Aorta (tissue), 5 donors: ENCODE data around the gene POP5. TPM values are rescaled to one million over a fixed set of nuclear protein-coding genes. Genes with fewer than 3 reads are reported as not detected.
"Not testable (repeated sequence)": the region's sequence is repeated elsewhere in the genome, so short reads cannot be mapped to it uniquely, and the experiment has no call there.

Experiments used
- ATAC-seq: fragments of 200-7000 bp; cut with Tn5 transposase; one replicate; pipeline ENCODE4 v1.9.1; 2022; ENCODE audit warnings: moderate library complexity; ENCODE audit not compliant: low FRiP score
- DNase-seq, 2 donors: peaks; one replicate each; pipeline ENCODE4 v3.0.0-alpha.2; 2020
- H3K27ac ChIP-seq, 2 donors: one replicate each; pipeline ENCODE4 v1.5.1; 2013; ENCODE audit warnings: low read length in 2 of 2, mild to moderate bottlenecking in 2 of 2, moderate library complexity in 2 of 2, control low read depth in 1 of 2, inconsistent platforms in 1 of 2, low read depth in 1 of 2
- H3K27me3 ChIP-seq, 2 donors: one replicate each; pipeline ENCODE4 v1.6.1; 2013; ENCODE audit warnings: control low read depth in 1 of 2, low read length in 1 of 2, mild to moderate bottlenecking in 1 of 2, moderate library complexity in 1 of 2; ENCODE audit not compliant: insufficient read depth in 2 of 2, control insufficient read depth in 1 of 2
- H3K36me3 ChIP-seq, 2 donors: one replicate each; pipeline ENCODE4 v1.6.1; 2013; ENCODE audit warnings: control low read depth in 1 of 2, low read length in 1 of 2, mild to moderate bottlenecking in 1 of 2; ENCODE audit not compliant: insufficient read depth in 2 of 2, control insufficient read depth in 1 of 2
- H3K4me1 ChIP-seq, 2 donors: one replicate each; pipeline ENCODE4 v1.6.1; 2013; ENCODE audit warnings: low read length in 2 of 2, control low read depth in 1 of 2, mild to moderate bottlenecking in 1 of 2, moderate library complexity in 1 of 2; ENCODE audit not compliant: insufficient read depth in 2 of 2, control insufficient read depth in 1 of 2
- H3K4me3 ChIP-seq, 2 donors: one replicate each; pipeline ENCODE4 v1.5.1; 2013; ENCODE audit warnings: low read length in 2 of 2, control low read depth in 1 of 2, mild to moderate bottlenecking in 1 of 2
- H3K9me3 ChIP-seq: one replicate; pipeline ENCODE4 v1.6.1; 2013; ENCODE audit warnings: mild to moderate bottlenecking, low read length; ENCODE audit not compliant: control insufficient read depth
- WGBS, 2 donors: extraction: QIAGEN DNeasy Blood & Tissue Kit; methylation state at CpG; one replicate each; pipeline ENCODE4 v1.1.7; 2013; 5-methylcytosine and 5-hydroxymethylcytosine counted together
- intact Hi-C, 2 donors: fragments of 100-400 bp; cut with DNase I; formaldehyde crosslinking; loops; one replicate each; pipeline versions ENCODE4 v1.14.2 to v1.15.0; 2022
- long read RNA-seq, 2 donors: library from polyadenylated mRNA; unstranded; transcript quantifications; one replicate each; pipeline ENCODE4 v2.0.0, GENCODE V29; 2020 to 2021
- polyA plus RNA-seq, 2 donors: library from polyadenylated mRNA; stranded (reverse); fragments of 200-250 nt; gene quantifications; one replicate each; pipeline ENCODE4 v1.2.3, GENCODE V29; 2013
- total RNA-seq, 2 donors: library from RNA; stranded (reverse); fragmentation: NEBNext Ultra II Directional; extraction: Animal tissue kit (Norgen Biotek cat#: 25700); gene quantifications; one replicate each; pipeline ENCODE4 v1.2.1, GENCODE V29; 2021
- donor health status: healthy with polysubstance abuse.
- donor health status: Bipolar disorder and iron deficiency.
- donor health status: DM: no; HTN: no; CAD: no.
- donor health status: DM: no; HTN: no; CAD: no.
- donor health status: DM: yes; HTN: yes; CAD: no.

The POP5 gene, protein sequence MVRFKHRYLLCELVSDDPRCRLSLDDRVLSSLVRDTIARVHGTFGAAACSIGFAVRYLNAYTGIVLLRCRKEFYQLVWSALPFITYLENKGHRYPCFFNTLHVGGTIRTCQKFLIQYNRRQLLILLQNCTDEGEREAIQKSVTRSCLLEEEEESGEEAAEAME
- total RNA-seq (10 to 100 TPM; 18.2 to 26.0 TPM), polyA plus RNA-seq (10 to 100 TPM; 33.8 to 69.7 TPM)
- long read RNA-seq, donor 1, partial matches to known transcripts, result 0 of 19 reads
- long read RNA-seq, donor 1, other reads (novel, unspliced or antisense), result 9 of 19 reads
- long read RNA-seq, donor 2, transcript POP5-202 (5 exons, 801 nt), result major isoform, 7 of 11 reads
- long read RNA-seq, donor 2, partial matches to known transcripts, result 0 of 11 reads
- long read RNA-seq, donor 2, other reads (novel, unspliced or antisense), result 0 of 11 reads

DNA sequence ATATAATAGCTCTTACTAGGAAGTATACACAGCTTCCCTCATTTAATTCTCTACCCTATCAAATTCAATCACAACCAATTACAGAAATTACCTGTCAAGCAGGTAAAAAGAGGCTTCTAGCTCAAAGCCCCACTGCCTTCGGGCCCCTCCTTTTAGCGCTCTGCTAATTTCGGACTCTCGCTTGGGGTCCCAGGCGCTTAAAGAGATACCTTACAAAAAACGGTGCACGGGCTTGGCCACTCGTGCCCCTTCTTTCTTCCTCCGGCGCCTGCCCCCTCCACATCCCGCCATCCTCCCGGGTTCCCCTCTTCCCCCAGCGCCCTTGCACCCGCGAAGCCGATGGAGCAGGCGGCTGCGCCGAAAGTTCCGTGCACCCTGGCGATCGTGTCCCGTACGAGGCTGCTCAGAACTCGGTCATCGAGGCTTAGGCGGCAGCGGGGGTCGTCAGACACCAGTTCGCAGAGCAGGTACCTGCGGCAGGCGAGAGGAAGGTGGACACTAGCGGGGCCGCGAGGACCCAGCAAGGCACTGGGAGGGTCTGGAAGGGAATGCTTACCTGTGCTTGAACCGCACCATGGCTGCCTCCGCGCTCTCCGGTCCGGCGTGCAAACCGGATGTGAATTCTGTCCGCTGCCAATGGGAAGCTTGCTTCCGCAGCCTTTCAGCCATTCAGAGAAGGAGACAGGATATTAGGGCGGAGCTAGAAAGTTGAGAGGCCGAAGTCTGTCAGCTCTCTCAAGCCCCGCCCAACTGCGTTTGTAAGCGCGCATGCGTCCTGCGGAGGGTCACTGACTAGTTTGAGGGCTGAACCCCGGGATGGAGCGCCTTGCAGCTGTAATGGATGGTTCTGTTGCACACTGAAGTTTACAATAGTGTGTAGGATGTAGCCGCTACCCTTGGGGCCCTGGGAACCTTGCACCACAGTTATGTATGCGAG lies at the start of gene POP5:
TSS of gene POP5 (minus strand) at position 616 of the 937 bp plus-strand sequence. CDS start at position 576, 40 bp downstream.
- no peaks in the 10 kb centered on the region for H3K9me3 ChIP-seq
- DNase-seq (peak; percentile 97 to 98), ATAC-seq (peak; percentile 93)
- peak within 1 kb of the TSS in 1 of 2 donors; percentile 30 for H3K27ac ChIP-seq
- no peaks in the 10 kb centered on the region for H3K27me3 ChIP-seq
- WGBS, 2 donors, result 0% methylated on average over 56 of the region's 56 CpGs
- peaks cover 0 to 8% of the 10 kb centered on the region in 2 donors for H3K36me3 ChIP-seq
- H3K4me1 ChIP-seq, result no peaks in the 10 kb centered on the region
- intact Hi-C loops, result loop anchor here (5.0 kb wide), 3 partner anchors 66 to 516 kb away; partner anchors contain the start of gene UNC119B (in 1 of the 2)
- peak within 1 kb of the TSS; percentile 52 to 72 for H3K4me3 ChIP-seq

DNA sequence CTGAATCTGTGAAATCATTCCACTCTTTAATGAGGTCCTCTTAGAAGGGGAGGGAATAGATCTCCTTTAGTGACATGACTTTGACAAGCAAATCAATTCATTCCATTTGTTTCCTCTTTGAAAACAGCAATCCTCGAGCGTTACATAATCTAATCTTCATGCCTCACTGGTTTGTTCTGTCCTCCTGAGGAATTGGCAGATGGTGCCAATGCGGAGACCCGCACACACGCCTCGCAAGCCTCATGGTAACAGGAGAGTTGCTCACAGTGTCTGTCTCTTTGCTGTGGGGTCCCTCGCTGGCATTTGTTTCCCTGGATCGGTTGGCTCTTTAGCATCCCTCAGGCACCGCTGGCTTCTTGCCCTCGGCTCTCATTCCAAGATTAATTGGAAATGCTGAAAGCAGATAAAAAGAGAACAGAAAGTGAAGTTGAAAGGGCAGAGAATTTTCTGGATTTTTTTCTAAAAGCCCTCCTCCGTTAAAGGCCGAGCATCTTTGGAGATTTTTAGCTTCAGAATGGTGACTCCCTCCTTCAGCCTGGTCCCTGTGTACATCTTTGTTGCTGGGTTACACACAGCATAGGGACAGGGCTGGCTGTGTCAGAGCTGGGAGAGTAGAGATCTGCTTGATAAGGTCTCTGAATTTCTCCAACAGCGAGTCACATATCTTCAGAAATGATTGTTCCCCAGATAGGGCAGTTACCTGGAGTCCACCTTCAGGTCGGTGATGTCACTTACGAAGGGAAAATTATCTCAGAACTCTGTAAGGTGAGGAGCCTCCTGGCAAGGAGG lies 49.1 kb upstream of the POP5 start:
- Histone ChIP-seq H3K27ac (no peak overlapping the region), H3K4me1 (no peaks in the 10 kb centered on the region), H3K36me3 (no peaks in the 10 kb centered on the region), H3K9me3 (no peaks in the 10 kb centered on the region), H3K27me3 (no peaks in the 10 kb centered on the region), H3K4me3 (no peak overlapping the region)
- ATAC-seq, result no peak
- intact Hi-C loops, result no loop called here
- DNase-seq, result no peak
- WGBS, 2 donors, result 66 to 73% methylated on average over 15 of the region's 15 CpGs

DNA sequence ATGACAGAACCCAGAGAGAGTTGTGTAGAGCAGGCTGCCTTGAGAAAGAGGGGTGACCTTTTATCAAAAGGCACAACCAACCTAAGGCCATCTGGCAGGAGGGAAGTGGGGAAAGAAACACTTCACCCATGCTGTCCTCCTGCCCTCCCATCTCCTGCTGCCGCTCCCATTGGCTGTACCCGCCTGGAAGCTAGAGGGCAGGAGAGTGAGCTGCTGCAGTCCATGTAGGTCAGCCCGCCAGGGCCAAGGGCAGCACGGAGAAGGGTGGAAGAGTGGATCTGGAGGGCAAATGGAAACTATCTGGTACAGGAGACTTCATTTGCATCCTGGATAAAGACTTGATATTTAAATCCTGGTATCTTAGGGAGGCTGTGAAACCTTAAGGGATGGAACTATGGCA lies 47.7 kb upstream of the POP5 start:
- DNase-seq (peak in 1 of 2 donors; percentile 63), ATAC-seq (no peak)
- H3K4me3 ChIP-seq, result no peak overlapping the region
- intact Hi-C loops, result no loop called here
- H3K4me1 ChIP-seq, result no peaks in the 10 kb centered on the region
- H3K27ac ChIP-seq, result no peak overlapping the region
- H3K27me3 ChIP-seq, result no peaks in the 10 kb centered on the region
- 46 to 51% methylated on average over 4 of the region's 4 CpGs for WGBS, 2 donors
- no peaks in the 10 kb centered on the region for H3K9me3 ChIP-seq
- H3K36me3 ChIP-seq, result no peaks in the 10 kb centered on the region

DNA sequence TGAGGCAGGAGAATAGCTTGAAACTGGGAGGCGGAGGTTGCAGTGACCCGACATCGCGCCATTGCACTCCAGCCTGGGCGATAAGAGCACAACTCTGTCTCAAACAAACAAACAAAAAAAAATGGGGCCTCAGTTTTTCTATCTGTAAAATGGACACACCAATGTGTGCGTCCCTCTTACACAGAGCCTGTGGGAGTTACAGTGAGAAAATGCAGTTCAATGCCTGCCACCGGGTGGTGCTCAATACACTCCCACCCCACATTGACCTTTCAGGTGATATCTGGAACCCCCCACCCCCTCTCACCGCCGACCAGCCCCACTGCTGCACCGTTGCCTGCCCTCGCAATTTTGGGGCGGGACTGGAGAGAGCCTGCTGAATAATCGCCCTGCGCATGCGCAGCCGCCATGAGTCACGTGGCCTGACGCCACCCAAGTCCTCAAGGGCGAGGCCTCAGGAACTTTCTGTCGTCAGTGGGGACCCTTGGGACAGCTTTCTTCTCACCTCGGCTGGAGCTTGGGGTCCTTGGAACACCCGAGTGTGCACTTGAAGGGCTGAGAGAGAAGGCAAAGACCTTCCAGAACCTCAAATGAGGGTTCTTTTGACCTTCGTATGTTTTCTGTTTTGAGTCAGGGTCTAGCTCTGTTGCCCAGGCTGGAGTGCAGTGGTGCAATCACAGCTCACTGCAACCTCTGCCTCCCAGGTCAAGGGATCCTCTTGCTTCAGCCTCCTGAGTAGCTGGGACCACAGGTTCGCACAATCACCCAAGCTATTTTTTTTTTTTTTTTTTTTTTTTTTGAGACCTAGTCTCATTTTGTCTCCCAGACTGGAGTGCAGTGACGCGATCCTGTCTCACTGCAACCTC lies 44.6 kb upstream of the POP5 start:
- no peaks in the 10 kb centered on the region for H3K27me3 ChIP-seq
- peak in 1 of 2 donors; percentile 78 for DNase-seq
- H3K36me3 ChIP-seq, result no peaks in the 10 kb centered on the region
- no peak overlapping the region for H3K4me3 ChIP-seq
- no peak overlapping the region for H3K27ac ChIP-seq
- intact Hi-C loops, result no loop called here
- H3K9me3 ChIP-seq, result no peaks in the 10 kb centered on the region
- 78 to 85% methylated on average over 26 of the region's 26 CpGs for WGBS, 2 donors
- no peak for ATAC-seq
- H3K4me1 ChIP-seq, result no peaks in the 10 kb centered on the region

DNA sequence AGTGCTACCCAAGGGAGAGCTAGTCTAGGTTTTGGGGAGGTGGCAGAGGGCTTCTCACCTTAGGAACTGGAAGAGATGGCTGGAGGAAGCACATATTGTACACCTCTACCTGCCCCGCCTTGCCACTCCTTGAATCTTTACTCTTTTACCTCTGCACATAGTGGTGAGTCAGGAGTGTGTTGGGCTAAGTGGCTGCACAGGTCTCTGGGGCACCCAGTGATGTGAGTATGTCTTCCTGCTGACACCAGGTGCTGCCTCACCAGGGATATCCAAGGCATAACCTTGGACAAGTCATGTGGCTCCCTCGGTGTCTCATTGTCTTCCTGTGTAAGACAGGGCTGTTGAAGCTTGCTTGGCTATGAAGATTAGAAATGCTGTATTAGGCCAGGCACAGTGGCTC lies 39.4 kb upstream of the POP5 start:
- Histone ChIP-seq H3K4me1 (no peaks in the 10 kb centered on the region), H3K27me3 (peaks cover 0 to 2% of the 10 kb centered on the region in 2 donors), H3K36me3 (no peaks in the 10 kb centered on the region), H3K27ac (no peak overlapping the region), H3K4me3 (no peak overlapping the region), H3K9me3 (no peaks in the 10 kb centered on the region)
- intact Hi-C loops, result no loop called here
- WGBS, 2 donors, result 88 to 95% methylated on average over 2 of the region's 2 CpGs
- no peak for DNase-seq
- ATAC-seq, result no peak

DNA sequence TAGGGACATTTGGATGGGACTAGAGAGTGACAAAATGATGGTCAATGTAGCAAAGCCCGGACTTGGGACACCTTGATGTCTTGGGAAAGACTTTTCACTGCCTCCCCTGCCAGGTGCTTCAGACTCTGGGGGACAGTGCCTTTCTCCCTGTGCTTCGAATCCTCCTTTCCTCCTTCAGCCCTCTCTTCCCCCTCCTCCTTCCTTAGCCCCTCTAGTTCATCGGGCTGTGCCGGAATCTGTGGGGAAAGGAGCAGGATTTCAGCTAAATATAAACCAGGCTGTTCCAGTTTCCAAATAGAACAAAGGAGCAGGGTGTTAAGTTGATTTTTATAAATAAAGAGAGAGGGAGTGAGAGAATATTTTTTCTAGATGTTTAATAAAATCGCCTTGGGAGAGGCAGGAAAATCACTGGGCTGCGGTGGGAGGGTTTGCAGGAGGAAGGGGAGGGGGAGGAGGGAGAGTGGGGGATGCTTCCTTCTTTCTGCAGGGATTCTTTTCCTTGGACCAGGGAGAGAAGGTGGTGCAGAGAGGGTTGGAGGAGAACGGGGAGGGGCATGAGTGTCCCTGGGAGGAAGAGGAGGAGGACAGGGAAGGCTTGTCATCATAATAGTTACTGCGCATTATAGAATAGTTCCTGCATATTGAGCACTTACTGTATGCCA lies 37.9 kb upstream of the POP5 start:
- Histone ChIP-seq H3K36me3 (no peaks in the 10 kb centered on the region), H3K4me3 (no peak overlapping the region), H3K9me3 (no peaks in the 10 kb centered on the region), H3K4me1 (no peaks in the 10 kb centered on the region), H3K27me3 (peaks cover 0 to 2% of the 10 kb centered on the region in 2 donors), H3K27ac (no peak overlapping the region)
- WGBS, 2 donors, result 26 to 28% methylated on average over 8 of the region's 8 CpGs
- ATAC-seq (no peak), DNase-seq (no peak)
- intact Hi-C loops, result no loop called here

DNA sequence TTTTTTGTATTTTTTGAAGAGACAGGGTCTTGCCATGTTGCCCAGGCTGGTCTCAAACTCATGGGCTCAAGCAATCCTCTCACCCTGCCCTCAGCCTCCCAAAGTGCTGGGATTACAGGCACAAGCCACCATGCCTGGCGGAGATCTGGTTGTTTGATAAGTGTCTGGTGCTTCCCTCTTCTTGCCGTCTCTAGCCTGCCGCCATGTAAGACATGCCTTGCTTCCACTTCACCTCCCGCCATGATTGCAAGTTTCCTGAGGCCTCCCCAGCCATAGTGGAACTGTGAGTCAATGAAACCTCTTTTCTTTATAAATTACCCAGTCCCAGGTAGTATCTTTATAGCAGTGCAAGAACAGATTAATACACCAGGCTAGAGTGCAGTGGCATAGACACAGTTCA lies 36.6 kb upstream of the POP5 start:
- H3K27ac ChIP-seq, H3K4me3 ChIP-seq, intact Hi-C loops, H3K9me3 ChIP-seq, ATAC-seq, DNase-seq, H3K36me3 ChIP-seq, H3K27me3 ChIP-seq, H3K4me1 ChIP-seq: not testable (repeated sequence)
- WGBS, 2 donors, result 92 to 93% methylated on average over 4 of the region's 4 CpGs
